Inflammatory macrophage (primary cell): Measurements from ENCODE around the gene FGF18.
A peak's percentile ranks its signal among the peaks of the same experiment; 100 is the strongest.
"Not testable (repeated sequence)": the region's sequence is repeated elsewhere in the genome, so short reads cannot be mapped to it uniquely, and the experiment has no call there.

Experiments used
- DNase-seq, 2 donors: peaks; one replicate each; pipeline ENCODE4 v3.0.0-alpha.2; 2020 to 2022
- total RNA-seq, 18 experiments: gene quantifications; one replicate each; lab custom pipeline; 2026; ENCODE audit warnings: mixed read lengths in 6 of 18, inconsistent platforms in 2 of 18; lab: John Stamatoyannopoulos, UW

The FGF18 gene
- 0 to 0.12 (median 0) reads per million in 18 experiments for total RNA-seq

- DNase-seq = peak in 1 of 2 donors; percentile 24
Measured at GRCh38 chr5:171418982-171419687, at the start of gene FGF18. TSS of gene FGF18 (plus strand) at chr5:171419647. CDS start at chr5:171420200, 553 bp downstream.

GRCh38 chr5:171369898-171370297 lies 49.5 kb upstream of the FGF18 start:
- no peak for DNase-seq

GRCh38 chr5:171370881-171371280 lies 48.6 kb upstream of the FGF18 start:
- DNase-seq = not testable (repeated sequence)

GRCh38 chr5:171371326-171371725 lies 48.1 kb upstream of the FGF18 start:
- DNase-seq = no peak

GRCh38 chr5:171379961-171380360 lies 39.5 kb upstream of the FGF18 start:
- DNase-seq = no peak

GRCh38 chr5:171384416-171384815 lies 35.0 kb upstream of the FGF18 start:
- not testable (repeated sequence) for DNase-seq

- DNase-seq = peak; percentile 22 to 73
Measured at GRCh38 chr5:171384999-171385398, 34.4 kb upstream of the FGF18 start.

GRCh38 chr5:171386006-171386671 lies 33.3 kb upstream of the FGF18 start:
- DNase-seq = no peak

GRCh38 chr5:171386861-171387344 lies 32.5 kb upstream of the FGF18 start:
- peak; percentile 4 to 13 for DNase-seq

- DNase-seq = peak; percentile 98 to 99
Measured at GRCh38 chr5:171387345-171387969, 32.0 kb upstream of the FGF18 start, which contains the start of gene NPM1. TSS of gene NPM1 (plus strand) at chr5:171387849. CDS start at chr5:171387949, 100 bp downstream.

GRCh38 chr5:171387970-171388815 lies 31.3 kb upstream of the FGF18 start:
- peak; percentile 77 to 90 for DNase-seq

GRCh38 chr5:171388816-171389168 lies 30.7 kb upstream of the FGF18 start:
- peak in 1 of 2 donors; percentile 1 for DNase-seq

- no peak for DNase-seq
Measured at GRCh38 chr5:171390883-171391677, 28.4 kb upstream of the FGF18 start.

GRCh38 chr5:171391996-171392577 lies 27.4 kb upstream of the FGF18 start:
- DNase-seq = no peak

- no peak for DNase-seq
Measured at GRCh38 chr5:171392585-171393159, 26.8 kb upstream of the FGF18 start.

GRCh38 chr5:171395042-171395441 lies 24.4 kb upstream of the FGF18 start:
- DNase-seq = no peak

GRCh38 chr5:171396583-171396982 lies 22.9 kb upstream of the FGF18 start:
- not testable (repeated sequence) for DNase-seq

GRCh38 chr5:171397190-171397589 lies 22.3 kb upstream of the FGF18 start:
- no peak for DNase-seq

GRCh38 chr5:171397599-171397998 lies 21.8 kb upstream of the FGF18 start:
- DNase-seq = no peak

- peak in 1 of 2 donors; percentile 21 for DNase-seq
Measured at GRCh38 chr5:171398660-171399059, 20.8 kb upstream of the FGF18 start.

GRCh38 chr5:171400169-171400568 lies 19.3 kb upstream of the FGF18 start:
- no peak for DNase-seq
